RWPE2 (cell line): ENCODE measurements around the gene LGALS1.
A peak's percentile ranks its signal among the peaks of the same experiment; 100 is the strongest.

ENCODE experiments used
- ATAC-seq: fragments of 200-7000 bp; cut with Tn5 transposase; 3 replicates; pipeline ENCODE4 v1.9.1; 2021; ENCODE audit warnings: low read depth
- DNase-seq: peaks from one replicate; pipeline ENCODE4 v3.0.0-alpha.2; 2020; ENCODE audit warnings: low spot score
- H3K27ac ChIP-seq: fragments of 450-650 bp; 2 replicates; pipeline ENCODE4 v1.5.1; 2017; ENCODE audit warnings: mild to moderate bottlenecking; ENCODE audit not compliant: poor library complexity, severe bottlenecking
- H3K27me3 ChIP-seq: fragments of 250-450 bp; sonication (Bioruptor Pico); 2 replicates; pipeline ENCODE4 v1.5.1; 2021; ENCODE audit warnings: mild to moderate bottlenecking, moderate library complexity; ENCODE audit not compliant: insufficient read depth, poor library complexity, severe bottlenecking
- H3K36me3 ChIP-seq: fragments of 250-450 bp; sonication (Bioruptor Pico); 2 replicates; pipeline ENCODE4 v1.5.1; 2020; ENCODE audit warnings: low read depth, mild to moderate bottlenecking, moderate library complexity
- H3K4me1 ChIP-seq: fragments of 250-450 bp; sonication (Bioruptor Pico); 2 replicates; pipeline ENCODE4 v1.5.1; 2021; ENCODE audit warnings: mild to moderate bottlenecking, moderate library complexity; ENCODE audit not compliant: insufficient read depth, poor library complexity, severe bottlenecking
- H3K4me3 ChIP-seq: fragments of 250-450 bp; sonication (Bioruptor Pico); 2 replicates; pipeline ENCODE4 v1.5.1; 2021; ENCODE audit warnings: mild to moderate bottlenecking, moderate library complexity; ENCODE audit not compliant: severe bottlenecking
- H3K9me3 ChIP-seq: fragments of 250-450 bp; sonication (Bioruptor Pico); 2 replicates; pipeline ENCODE4 v1.5.1; 2021; ENCODE audit warnings: mild to moderate bottlenecking, moderate library complexity; ENCODE audit not compliant: severe bottlenecking
- CTCF ChIP-seq: fragments of 450-650 bp; IDR thresholded peaks from one replicate; pipeline ENCODE4 v1.5.1; 2017; ENCODE audit warnings: mild to moderate bottlenecking, moderate library complexity; ENCODE audit not compliant: poor library complexity, severe bottlenecking

The LGALS1 gene

GRCh38 chr22:37659066-37659896 lies 16.2 kb upstream of the LGALS1 start:
- peak overlapping the region; percentile 74 for H3K4me3 ChIP-seq
- H3K27ac ChIP-seq = peak overlapping the region; percentile 37
- no peaks in the 10 kb centered on the region for H3K36me3 ChIP-seq
- peaks cover 3% of the 10 kb centered on the region for H3K4me1 ChIP-seq
- H3K27me3 ChIP-seq = no peaks in the 10 kb centered on the region
- no peaks in the 10 kb centered on the region for H3K9me3 ChIP-seq
- TF ChIP-seq CTCF = no peak
- no peak for ATAC-seq
- no peak for DNase-seq

- TF ChIP-seq CTCF = no peak
- Histone ChIP-seq H3K4me1 (peaks cover 3% of the 10 kb centered on the region), H3K27me3 (no peaks in the 10 kb centered on the region), H3K27ac (no peak overlapping the region), H3K9me3 (no peaks in the 10 kb centered on the region), H3K4me3 (peak overlapping the region; percentile 74), H3K36me3 (no peaks in the 10 kb centered on the region; the same call in 1 of the 2 replicates)
- ATAC-seq (no peak), DNase-seq (no peak)
These were observed 15.3 kb upstream of the LGALS1 start for GRCh38 chr22:37659897-37660708.

DNA sequence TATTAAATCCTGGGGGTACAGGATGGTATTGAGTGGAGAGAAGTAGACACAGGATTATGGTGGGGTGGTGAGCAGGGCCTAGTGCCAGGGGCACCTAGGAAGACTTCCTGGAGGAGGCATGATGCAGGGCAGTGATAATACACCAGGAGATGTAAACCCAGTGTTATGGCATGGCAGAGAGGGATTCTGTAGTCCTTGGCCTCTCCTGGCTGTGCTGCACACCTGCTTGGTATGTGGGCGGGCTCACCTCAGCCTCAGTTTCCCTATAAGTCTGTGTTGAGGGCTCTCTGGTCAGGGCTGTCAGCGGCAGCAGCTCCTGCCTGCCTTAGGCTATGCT lies 14.8 kb upstream of the LGALS1 start:
- Histone ChIP-seq H3K9me3 (no peaks in the 10 kb centered on the region), H3K4me3 (no peak overlapping the region), H3K27ac (no peak overlapping the region), H3K27me3 (no peaks in the 10 kb centered on the region), H3K36me3 (no peaks in the 10 kb centered on the region; the same call in none of the 2 replicates), H3K4me1 (peaks cover 3% of the 10 kb centered on the region)
- no peak for ATAC-seq
- no peak for TF ChIP-seq CTCF
- DNase-seq = no peak

DNA sequence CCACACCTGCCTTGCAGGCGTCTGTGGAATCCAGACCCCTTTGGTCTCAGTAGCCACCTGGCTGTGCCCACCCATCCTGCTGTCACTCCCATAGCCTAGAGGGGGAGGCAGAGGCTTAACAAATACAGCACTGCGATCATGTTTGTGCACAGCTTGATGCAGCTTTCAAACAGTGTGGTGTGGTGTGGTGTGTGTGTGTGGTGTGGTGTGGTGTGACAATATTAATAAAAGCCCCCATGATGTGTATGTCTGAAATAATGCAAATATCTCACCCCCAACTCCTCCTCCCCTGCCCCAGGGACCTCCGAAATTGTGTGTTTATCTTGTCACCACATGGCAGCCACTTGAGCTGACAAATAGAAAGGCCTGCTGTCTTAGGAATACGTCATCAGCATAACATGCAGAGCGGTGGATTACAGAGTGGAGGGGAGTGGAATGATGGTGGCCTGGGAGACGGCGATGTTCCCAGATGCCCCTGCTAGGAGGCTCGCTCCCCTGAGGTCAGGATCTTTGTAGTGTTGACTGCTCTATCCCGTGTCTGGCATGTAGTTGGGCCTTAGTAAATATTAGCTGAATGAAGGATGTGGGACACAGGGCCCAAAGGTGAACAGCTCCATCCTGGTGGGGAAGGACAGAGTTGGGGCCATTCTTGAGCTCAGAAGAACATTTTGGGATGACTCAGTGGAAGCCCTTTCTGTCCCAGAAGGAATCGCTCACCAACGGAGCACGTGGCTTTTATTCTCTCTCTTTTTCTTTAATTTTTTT lies 14.1 kb upstream of the LGALS1 start:
- Histone ChIP-seq H3K27ac (no peak overlapping the region), H3K4me3 (no peak overlapping the region), H3K4me1 (peaks cover 3% of the 10 kb centered on the region), H3K9me3 (no peaks in the 10 kb centered on the region), H3K36me3 (peaks cover 6% of the 10 kb centered on the region), H3K27me3 (no peaks in the 10 kb centered on the region)
- DNase-seq = no peak
- ATAC-seq = no peak
- peak; percentile 24 for TF ChIP-seq CTCF
